Activated B cell treated with CpG ODN at 0.5 μM for 24 hours (primary cell): ENCODE data around the gene CCNB2. TPM values are rescaled to one million over a fixed set of nuclear protein-coding genes. Genes with fewer than 3 reads are reported as not detected.
"Not testable (repeated sequence)": the region's sequence is repeated elsewhere in the genome, so short reads cannot be mapped to it uniquely, and the experiment has no call there.

Experiments used
- ATAC-seq: fragments of 200-7000 bp; cut with Tn5 transposase; one replicate; pipeline ENCODE4 v1.10.0; 2021; ENCODE audit warnings: low read depth, mild to moderate bottlenecking, moderate library complexity
- CTCF ChIA-PET: fragments of 350-600 bp; sonication (Branson Sonifier 250); formaldehyde crosslinking; loops from one replicate; lab custom pipeline; 2021; ENCODE audit warnings: antibody characterized with exemption; lab: Charles Lee
- POLR2A ChIA-PET: fragments of 350-600 bp; sonication (Branson Sonifier 250); formaldehyde crosslinking; loops from one replicate; lab custom pipeline; 2021; ENCODE audit warnings: antibody characterized with exemption; lab: Charles Lee
- DNase-seq: peaks from one replicate; pipeline ENCODE4 v3.0.0; 2022
- H3K27ac Mint-ChIP-seq: one replicate; pipeline ENCODE4 v1.8.0; 2020; ENCODE audit warnings: mixed read lengths
- H3K27me3 Mint-ChIP-seq: one replicate; pipeline ENCODE4 v1.8.0; 2021; ENCODE audit warnings: mixed read lengths
- H3K36me3 Mint-ChIP-seq: one replicate; pipeline ENCODE4 v1.8.0; 2021; ENCODE audit warnings: low read depth, mixed read lengths
- H3K4me1 Mint-ChIP-seq: one replicate; pipeline ENCODE4 v1.8.0; 2021; ENCODE audit warnings: mixed read lengths
- H3K4me3 Mint-ChIP-seq: one replicate; pipeline ENCODE4 v1.8.0; 2020; ENCODE audit warnings: mild to moderate bottlenecking, mixed read lengths
- H3K9me3 Mint-ChIP-seq: one replicate; pipeline ENCODE4 v1.8.0; 2020; ENCODE audit warnings: mixed read lengths
- intact Hi-C: fragments of 100-400 bp; cut with micrococcal nuclease; formaldehyde crosslinking; loops from one replicate; pipeline ENCODE4 v1.15.1; 2024
- total RNA-seq: library from RNA; stranded (reverse); gene quantifications from 2 replicates; pipeline ENCODE4 v1.2.3, GENCODE V29; 2022
- TF ChIP-seq, protein P1 (sequence below): fragments of 200-600 bp; IDR thresholded peaks from one replicate; pipeline ENCODE4 v1.8.0; 2022; ENCODE audit warnings: antibody characterized with exemption, mild to moderate bottlenecking

The CCNB2 gene
- total RNA-seq, 1 donor from 2014 or later = 0.82 TPM

DNA sequence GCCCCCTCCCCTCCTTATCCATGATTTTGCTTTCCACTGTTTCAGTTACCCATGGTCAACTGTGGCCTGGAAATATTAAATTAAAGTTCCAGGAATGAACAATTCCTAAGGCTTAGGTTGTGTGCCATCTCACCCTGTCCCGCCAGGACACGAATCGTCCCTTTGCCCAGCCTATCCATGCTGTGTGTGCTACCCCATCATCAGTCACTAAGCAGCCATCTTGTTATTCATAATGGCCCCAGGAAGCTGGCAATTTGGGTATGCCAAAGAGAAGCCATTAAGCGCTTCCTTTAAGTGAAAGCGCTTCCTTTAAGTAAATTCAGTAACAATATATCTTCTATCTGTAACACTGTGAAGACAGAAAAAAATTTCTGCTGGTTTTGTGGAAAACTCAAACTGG is 52.5 kb downstream of the CCNB2 start:
- TF ChIP-seq, protein P1, sequence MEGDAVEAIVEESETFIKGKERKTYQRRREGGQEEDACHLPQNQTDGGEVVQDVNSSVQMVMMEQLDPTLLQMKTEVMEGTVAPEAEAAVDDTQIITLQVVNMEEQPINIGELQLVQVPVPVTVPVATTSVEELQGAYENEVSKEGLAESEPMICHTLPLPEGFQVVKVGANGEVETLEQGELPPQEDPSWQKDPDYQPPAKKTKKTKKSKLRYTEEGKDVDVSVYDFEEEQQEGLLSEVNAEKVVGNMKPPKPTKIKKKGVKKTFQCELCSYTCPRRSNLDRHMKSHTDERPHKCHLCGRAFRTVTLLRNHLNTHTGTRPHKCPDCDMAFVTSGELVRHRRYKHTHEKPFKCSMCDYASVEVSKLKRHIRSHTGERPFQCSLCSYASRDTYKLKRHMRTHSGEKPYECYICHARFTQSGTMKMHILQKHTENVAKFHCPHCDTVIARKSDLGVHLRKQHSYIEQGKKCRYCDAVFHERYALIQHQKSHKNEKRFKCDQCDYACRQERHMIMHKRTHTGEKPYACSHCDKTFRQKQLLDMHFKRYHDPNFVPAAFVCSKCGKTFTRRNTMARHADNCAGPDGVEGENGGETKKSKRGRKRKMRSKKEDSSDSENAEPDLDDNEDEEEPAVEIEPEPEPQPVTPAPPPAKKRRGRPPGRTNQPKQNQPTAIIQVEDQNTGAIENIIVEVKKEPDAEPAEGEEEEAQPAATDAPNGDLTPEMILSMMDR = no peak
- no peaks in the 10 kb centered on the region for H3K4me1 Mint-ChIP-seq
- DNase-seq (no peak), ATAC-seq (no peak)
- peaks cover 73% of the 10 kb centered on the region for H3K36me3 Mint-ChIP-seq
- ChIA-PET POLR2A (no interaction called here), CTCF (interaction anchor here (1.4 kb wide), 2 partner anchors 17 to 336 kb away, joined by 3 to 4 read pairs; no protein-coding TSS in a partner anchor)
- H3K9me3 Mint-ChIP-seq = no peaks in the 10 kb centered on the region
- intact Hi-C loops = no loop called here
- H3K27me3 Mint-ChIP-seq = no peaks in the 10 kb centered on the region
- no peak overlapping the region for H3K27ac Mint-ChIP-seq
- no peak overlapping the region for H3K4me3 Mint-ChIP-seq

- ATAC-seq = no peak
- Mint-ChIP-seq H3K27me3 (no peaks in the 10 kb centered on the region), H3K27ac (no peak overlapping the region), H3K36me3 (peaks cover 72% of the 10 kb centered on the region), H3K9me3 (no peaks in the 10 kb centered on the region), H3K4me3 (no peak overlapping the region), H3K4me1 (no peaks in the 10 kb centered on the region)
- TF ChIP-seq, protein P1 = no peak
- DNase-seq = no peak
- intact Hi-C loops = no loop called here
- ChIA-PET CTCF (interaction anchor here (1.4 kb wide), 2 partner anchors 16 to 335 kb away, joined by 3 to 4 read pairs; no protein-coding TSS in a partner anchor), POLR2A (interaction anchor here (0.5 kb wide), 1 partner anchor 142 kb away, joined by 3 read pairs; no protein-coding TSS in a partner anchor)
Observed at GRCh38 chr15:59157840-59158700, 53.1 kb downstream of the CCNB2 start.

- Mint-ChIP-seq H3K27me3 (no peaks in the 10 kb centered on the region), H3K36me3 (peaks cover 68% of the 10 kb centered on the region), H3K9me3 (no peaks in the 10 kb centered on the region), H3K4me3 (no peak overlapping the region), H3K4me1 (no peaks in the 10 kb centered on the region), H3K27ac (no peak overlapping the region)
- DNase-seq (no peak), ATAC-seq (no peak)
- intact Hi-C loops = no loop called here
- TF ChIP-seq, protein P1 = no peak
- POLR2A ChIA-PET = no interaction called here
- CTCF ChIA-PET = interaction anchor here (1.4 kb wide), 1 partner anchor 335 kb away, joined by 3 read pairs; no protein-coding TSS in a partner anchor
Observed at GRCh38 chr15:59158701-59159034, 53.7 kb downstream of the CCNB2 start.

DNA sequence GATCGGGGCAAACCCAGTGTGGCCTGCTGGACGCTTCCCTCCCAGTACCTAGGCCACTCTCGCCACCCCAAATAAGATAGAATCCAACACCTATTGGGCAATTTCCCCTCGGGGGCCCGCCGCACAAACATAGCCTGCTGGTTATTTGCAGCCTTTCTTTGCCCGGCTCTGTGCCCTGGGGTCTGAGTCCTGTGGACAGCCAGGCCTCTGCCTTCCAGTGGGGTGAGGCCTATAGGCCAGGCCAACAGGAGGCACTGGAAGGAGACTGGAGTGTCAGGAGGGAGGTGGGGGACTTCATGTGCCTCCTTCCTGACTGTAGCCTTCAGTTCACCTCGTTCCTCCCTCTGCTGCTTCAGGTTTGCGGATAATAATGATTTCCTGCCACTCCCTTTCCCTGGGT is 54.3 kb downstream of the CCNB2 start:
- no peaks in the 10 kb centered on the region for H3K4me1 Mint-ChIP-seq
- intact Hi-C loops = no loop called here
- TF ChIP-seq, protein P1 = no peak
- POLR2A ChIA-PET = no interaction called here
- no peaks in the 10 kb centered on the region for H3K9me3 Mint-ChIP-seq
- no peak overlapping the region for H3K4me3 Mint-ChIP-seq
- ATAC-seq (no peak), DNase-seq (no peak)
- H3K27me3 Mint-ChIP-seq = no peaks in the 10 kb centered on the region
- peaks cover 66% of the 10 kb centered on the region for H3K36me3 Mint-ChIP-seq
- CTCF ChIA-PET = no interaction called here
- no peak overlapping the region for H3K27ac Mint-ChIP-seq

GRCh38 chr15:59160880-59161593 is 56.1 kb downstream of the CCNB2 start:
- Mint-ChIP-seq H3K27me3 (no peaks in the 10 kb centered on the region), H3K9me3 (no peaks in the 10 kb centered on the region), H3K4me3 (no peak overlapping the region), H3K36me3 (peaks cover 67% of the 10 kb centered on the region), H3K4me1 (no peaks in the 10 kb centered on the region), H3K27ac (no peak overlapping the region)
- no peak for ATAC-seq
- ChIA-PET POLR2A (no interaction called here), CTCF (interaction anchor here (1.6 to 1.9 kb wide), 2 partner anchors 333 to 368 kb away, joined by 10 read pairs; no protein-coding TSS in a partner anchor)
- DNase-seq = no peak
- TF ChIP-seq, protein P1 = no peak
- intact Hi-C loops = loop anchor here (1.0 kb wide), 2 partner anchors 332 to 368 kb away; no protein-coding TSS in a partner anchor

DNA sequence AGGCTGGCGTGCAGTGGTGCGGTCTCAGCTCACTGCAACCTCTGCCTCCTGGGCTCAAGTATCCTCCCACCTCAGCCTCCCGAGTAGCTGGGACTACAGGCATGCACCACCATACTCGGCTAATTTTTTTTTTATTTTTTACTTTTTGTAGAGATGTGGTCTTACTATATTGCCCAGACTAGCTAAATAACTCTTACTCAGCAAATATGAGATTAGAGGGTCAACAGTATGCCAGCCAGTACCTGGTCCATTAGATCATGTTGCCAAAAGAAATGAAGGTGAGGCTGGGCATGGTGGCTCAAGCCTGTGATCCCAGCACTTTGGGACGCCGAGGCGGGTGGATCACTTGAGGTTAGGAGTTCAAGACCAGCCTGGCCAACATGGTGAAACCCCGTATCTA is 57.1 kb downstream of the CCNB2 start:
- H3K4me3 Mint-ChIP-seq, H3K27me3 Mint-ChIP-seq, intact Hi-C loops, H3K9me3 Mint-ChIP-seq, ATAC-seq, H3K27ac Mint-ChIP-seq, POLR2A ChIA-PET, H3K4me1 Mint-ChIP-seq, DNase-seq: not testable (repeated sequence)
- H3K36me3 Mint-ChIP-seq = peaks cover 70% of the 10 kb centered on the region
- CTCF ChIA-PET = interaction anchor here (0.7 to 1.9 kb wide), 3 partner anchors 10 to 367 kb away, joined by 3 to 10 read pairs (median 10); no protein-coding TSS in a partner anchor
